Right atrium auricular region (tissue), 2 donors: ENCODE measurements around the gene CLDND1. TPM values are rescaled to one million over a fixed set of nuclear protein-coding genes. Genes with fewer than 3 reads are reported as not detected.

ENCODE experiments used
- DNase-seq: peaks from one replicate; pipeline ENCODE4 v3.0.0-alpha.2; 2019; ENCODE audit warnings: low spot score
- H3K27ac ChIP-seq, 2 donors: fragments of 200-600 bp; sonication (generic); 1 replicate in 1 of 2; 2 replicates in 1 of 2; pipeline ENCODE4 v1.5.1; 2016 to 2019
- H3K27me3 ChIP-seq, 2 donors: fragments of 200-600 bp; sonication (generic); one replicate each; pipeline versions ENCODE4 v1.5.1 to v1.6.0; 2017 to 2019
- H3K36me3 ChIP-seq: fragments of 200-600 bp; sonication (generic); one replicate; pipeline ENCODE4 v1.5.1; 2016
- H3K4me1 ChIP-seq, 2 donors: fragments of 200-600 bp; sonication (generic); one replicate each; pipeline versions ENCODE4 v1.5.1 to v1.6.0; 2017 to 2019
- H3K4me3 ChIP-seq, 2 donors: fragments of 200-600 bp; sonication (generic); 1 replicate in 1 of 2; 2 replicates in 1 of 2; pipeline ENCODE4 v1.5.1; 2017 to 2019; ENCODE audit warnings: mild to moderate bottlenecking in 1 of 2, moderate library complexity in 1 of 2
- H3K9me3 ChIP-seq, 2 donors: fragments of 200-600 bp; sonication (generic); one replicate each; pipeline ENCODE4 v1.5.1; 2019
- CTCF ChIP-seq, 2 donors: fragments of 200-600 bp; sonication (generic); IDR thresholded peaks; one replicate each; pipeline ENCODE4 v1.5.1; 2019; ENCODE audit warnings: antibody characterized with exemption in 2 of 2
- total RNA-seq, 2 donors: library from RNA; depleted of rRNA; stranded (reverse); fragments of >200 nt; gene quantifications; one replicate each; pipeline ENCODE4 v1.1.0, GENCODE V29; 2016

Gene CLDND1
- total RNA-seq, 2 donors from 2014 or later, result 138 to 152 TPM

- Histone ChIP-seq H3K4me3 (no peak overlapping the region), H3K36me3 (no peaks in the 10 kb centered on the region), H3K27me3 (no peaks in the 10 kb centered on the region), H3K4me1 (no peaks in the 10 kb centered on the region), H3K9me3 (no peaks in the 10 kb centered on the region), H3K27ac (no peak overlapping the region)
- no peak for TF ChIP-seq CTCF (IDR thresholded peaks at IDR 0.05)
- no peak for DNase-seq
These were observed 35.6 kb upstream of the CLDND1 start for GRCh38 chr3:98558100-98558827.

GRCh38 chr3:98557324-98558010 lies 34.8 kb upstream of the CLDND1 start:
- H3K36me3 ChIP-seq, result no peaks in the 10 kb centered on the region
- no peak for TF ChIP-seq CTCF (IDR thresholded peaks at IDR 0.05)
- H3K4me3 ChIP-seq, result no peak overlapping the region
- no peaks in the 10 kb centered on the region for H3K27me3 ChIP-seq
- no peak overlapping the region for H3K27ac ChIP-seq
- no peaks in the 10 kb centered on the region for H3K4me1 ChIP-seq
- H3K9me3 ChIP-seq, result no peaks in the 10 kb centered on the region
- no peak for DNase-seq

GRCh38 chr3:98556164-98557130 lies 33.7 kb upstream of the CLDND1 start:
- Histone ChIP-seq H3K27ac (no peak overlapping the region), H3K4me3 (no peak overlapping the region), H3K36me3 (no peaks in the 10 kb centered on the region), H3K27me3 (no peaks in the 10 kb centered on the region), H3K9me3 (no peaks in the 10 kb centered on the region), H3K4me1 (no peaks in the 10 kb centered on the region)
- DNase-seq, result no peak
- TF ChIP-seq CTCF (IDR thresholded peaks at IDR 0.05), result no peak

GRCh38 chr3:98555025-98555379 lies 32.3 kb upstream of the CLDND1 start:
- no peak for TF ChIP-seq CTCF (IDR thresholded peaks at IDR 0.05)
- DNase-seq, result no peak
- Histone ChIP-seq H3K4me3 (no peak overlapping the region), H3K4me1 (no peaks in the 10 kb centered on the region), H3K36me3 (no peaks in the 10 kb centered on the region), H3K27ac (no peak overlapping the region), H3K27me3 (no peaks in the 10 kb centered on the region), H3K9me3 (no peaks in the 10 kb centered on the region)

- no peaks in the 10 kb centered on the region for H3K27me3 ChIP-seq
- H3K36me3 ChIP-seq, result no peaks in the 10 kb centered on the region
- no peak for DNase-seq
- TF ChIP-seq CTCF (IDR thresholded peaks at IDR 0.05), result no peak
- no peaks in the 10 kb centered on the region for H3K9me3 ChIP-seq
- no peak overlapping the region for H3K4me3 ChIP-seq
- no peaks in the 10 kb centered on the region for H3K4me1 ChIP-seq
- no peak overlapping the region for H3K27ac ChIP-seq
These were observed 31.9 kb upstream of the CLDND1 start for GRCh38 chr3:98554580-98554979.
